Suprapubic skin (tissue), 3 donors: Measurements from ENCODE around the gene SLC35C1.

Source experiments
- CTCF ChIP-seq, 2 donors: fragments of 200-600 bp in 1 of 2; fragments of 450-650 bp in 1 of 2; sonication (generic) in 1 of 2; IDR thresholded peaks; one replicate each; pipeline ENCODE4 v1.5.1; 2016 to 2019; ENCODE audit warnings: antibody characterized with exemption in 2 of 2, mild to moderate bottlenecking in 1 of 2, moderate library complexity in 1 of 2
- POLR2A ChIP-seq, 2 donors: fragments of 450-650 bp; IDR thresholded peaks; one replicate each; pipeline ENCODE4 v1.6.1; 2017; ENCODE audit warnings: antibody characterized with exemption in 2 of 2, mild to moderate bottlenecking in 2 of 2, moderate library complexity in 2 of 2

GRCh38 chr11:45757672-45758071, 47.3 kb upstream of the SLC35C1 start:
- TF ChIP-seq POLR2A (IDR thresholded peaks at IDR 0.05) = no peak
- TF ChIP-seq CTCF (IDR thresholded peaks at IDR 0.05) = no peak
